K562 (cell line): Measurements from ENCODE around the gene PTPRU. TPM values are rescaled to one million over a fixed set of nuclear protein-coding genes. Genes with fewer than 3 reads are reported as not detected.

Experiments
- CTBP1 ChIP-seq: fragments of 450-650 bp; IDR thresholded peaks from 2 replicates; pipeline ENCODE4 v1.6.1; 2016; ENCODE audit warnings: borderline replicate concordance
- GATAD2A ChIP-seq: fragments of 450-650 bp; IDR thresholded peaks from 2 replicates; pipeline ENCODE4 v1.6.1; 2017
- GMEB1 ChIP-seq: fragments of 250-450 bp; sonication (Bioruptor Pico); IDR thresholded peaks from 2 replicates; pipeline ENCODE4 v1.4.0; 2020; ENCODE audit warnings: mild to moderate bottlenecking
- HLTF ChIP-seq: fragments of 450-650 bp; IDR thresholded peaks from 2 replicates; pipeline ENCODE4 v1.6.1; 2016
- KAT2B ChIP-seq: IDR thresholded peaks from one replicate; pipeline ENCODE4 v1.6.1; 2012; ENCODE audit warnings: low read depth, mild to moderate bottlenecking, control low read depth, inconsistent platforms, low read length, moderate library complexity
- KAT7 ChIP-seq: sonication (generic); formaldehyde crosslinking; IDR thresholded peaks from 2 replicates; pipeline ENCODE4 v1.8.0; 2022; ENCODE audit warnings: missing genetic modification reagents, mild to moderate bottlenecking, borderline replicate concordance
- KLF6 ChIP-seq: fragments of 250-450 bp; sonication (Bioruptor Pico); IDR thresholded peaks from 2 replicates; pipeline ENCODE4 v1.4.0; 2020; ENCODE audit warnings: mild to moderate bottlenecking, moderate library complexity, borderline replicate concordance
- LCOR ChIP-seq: sonication (generic); formaldehyde crosslinking; IDR thresholded peaks from 2 replicates; pipeline ENCODE4 v1.8.0; 2022; ENCODE audit warnings: mild to moderate bottlenecking, missing genetic modification reagents
- NR2C2 ChIP-seq, 2 experiments: fragments of 200-800 bp in 1 of 2; sonication (Bioruptor generic) in 1 of 2; sonication (generic) in 1 of 2; formaldehyde crosslinking in 1 of 2; IDR thresholded peaks; 2 replicates each; pipeline versions ENCODE4 v1.6.1 to v1.8.0; 2016 to 2022; ENCODE audit warnings: mild to moderate bottlenecking in 1 of 2, missing compliant biosample characterization in 1 of 2, missing genetic modification characterization in 1 of 2, missing genetic modification reagents in 1 of 2
- POLR2AphosphoS2 ChIP-seq: IDR thresholded peaks from 2 replicates; pipeline ENCODE4 v1.6.1; 2012; ENCODE audit warnings: low read length, improper control_type of control experiment
- PPARD ChIP-seq: fragments of 250-450 bp; sonication (Bioruptor Pico); IDR thresholded peaks from 2 replicates; pipeline ENCODE4 v1.8.0; 2022; ENCODE audit warnings: inconsistent platforms, mild to moderate bottlenecking, moderate library complexity
- PRMT5 ChIP-seq: sonication (generic); formaldehyde crosslinking; IDR thresholded peaks from 2 replicates; pipeline ENCODE4 v1.5.0; 2020; ENCODE audit warnings: missing genetic modification reagents
- PTBP1 ChIP-seq: fragments of 200-400 bp; formaldehyde crosslinking; IDR thresholded peaks from 2 replicates; pipeline ENCODE4 v1.6.1; 2017; ENCODE audit warnings: low read depth, low read length
- RAD51 ChIP-seq: fragments of 450-650 bp; IDR thresholded peaks from 2 replicates; pipeline ENCODE4 v1.7.1; 2016; ENCODE audit warnings: low read depth, mild to moderate bottlenecking, borderline replicate concordance
- RBM25 ChIP-seq: fragments of 200-400 bp; formaldehyde crosslinking; IDR thresholded peaks from 2 replicates; pipeline ENCODE4 v1.6.1; 2018; ENCODE audit warnings: low read length, low read depth, moderate library complexity; ENCODE audit not compliant: severe bottlenecking
- RCOR1 ChIP-seq, 2 experiments: IDR thresholded peaks; 2 replicates each; pipeline ENCODE4 v1.6.1; 2012; ENCODE audit warnings: low read depth in 2 of 2, low read length in 2 of 2, borderline replicate concordance in 1 of 2, improper control_type of control experiment in 1 of 2
- SMARCA5 ChIP-seq: fragments of 450-650 bp; IDR thresholded peaks from 2 replicates; pipeline ENCODE4 v1.6.1; 2016
- STAG1 ChIP-seq: sonication (generic); formaldehyde crosslinking; IDR thresholded peaks from 2 replicates; pipeline ENCODE4 v1.5.0; 2020; ENCODE audit warnings: missing genetic modification reagents, borderline replicate concordance
- TGIF2 ChIP-seq: sonication (generic); formaldehyde crosslinking; IDR thresholded peaks from 2 replicates; pipeline ENCODE4 v1.8.1; 2022; ENCODE audit warnings: mild to moderate bottlenecking, missing genetic modification reagents, moderate library complexity
- THRAP3 ChIP-seq: fragments of 450-650 bp; IDR thresholded peaks from 2 replicates; pipeline ENCODE4 v1.6.1; 2016; ENCODE audit warnings: mild to moderate bottlenecking, inconsistent platforms, borderline replicate concordance
- TSC22D4 ChIP-seq: fragments of 450-650 bp; IDR thresholded peaks from 2 replicates; pipeline ENCODE4 v1.6.1; 2016; ENCODE audit warnings: missing genetic modification characterization, missing biosample characterization, control low read depth
- ZKSCAN3 ChIP-seq: fragments of 250-450 bp; sonication (Bioruptor Pico); IDR thresholded peaks from 2 replicates; pipeline ENCODE4 v1.4.0; 2020
- ZNF449 ChIP-seq: fragments of 250-450 bp; sonication (Bioruptor Pico); IDR thresholded peaks from 2 replicates; pipeline ENCODE4 v1.8.0; 2022; ENCODE audit warnings: moderate library complexity, mild to moderate bottlenecking, inconsistent platforms
- ZNF639 ChIP-seq, 2 experiments: fragments of 200-800 bp in 1 of 2; sonication (Bioruptor generic) in 1 of 2; sonication (generic) in 1 of 2; formaldehyde crosslinking in 1 of 2; IDR thresholded peaks in 1 of 2; conservative IDR thresholded peaks in 1 of 2; 2 replicates each; pipeline versions ENCODE4 v1.5.0 to v1.6.1; 2016 to 2020; ENCODE audit warnings: missing compliant biosample characterization in 1 of 2, missing genetic modification characterization in 1 of 2, missing genetic modification reagents in 1 of 2
- ZNF75A ChIP-seq: fragments of 450-650 bp; formaldehyde crosslinking; IDR thresholded peaks from 2 replicates; pipeline ENCODE4 v1.4.0; 2020; ENCODE audit warnings: mild to moderate bottlenecking
- polyA plus RNA-seq, 8 experiments: library from polyadenylated mRNA; depleted of rRNA in 4 of 8; stranded (reverse) in 5 of 8; unstranded in 3 of 8; fragments of >200 nt; fragmentation: Nextera tagmentation in 2 of 8; fragmentation: Illumina TruSeq in 1 of 8; extraction: Ambion mirVana in 2 of 8; extraction: Trizol in 1 of 8; gene quantifications; 2 replicates each; pipeline versions ENCODE4 v1.2.1 to v1.2.3, GENCODE V29; 2011 to 2014; ENCODE audit warnings: inconsistent platforms in 1 of 8, missing spikeins in 1 of 8
- total RNA-seq, 7 experiments: library from RNA; depleted of rRNA in 6 of 7; stranded (reverse); fragments of >200 nt in 6 of 7; fragmentation: Illumina TruSeq in 2 of 7; extraction: Trizol in 2 of 7; gene quantifications; 2 replicates each; pipeline versions ENCODE4 v1.2.1 to v1.2.3, GENCODE V29; 2011 to 2021; ENCODE audit warnings: low replicate concordance in 1 of 7

PTPRU gene
- total and polyA plus RNA-seq, 9 of the 15 experiments (the other 6 are each of a cell fraction or from before 2014, with no cell fraction given), result 0.01 to 2.9 (median 1.0) TPM

GRCh38 chr1:29251164-29252124, 15.1 kb downstream of the PTPRU start (continued):
- TF ChIP-seq RCOR1 (IDR thresholded peaks at IDR 0.05; ENCODE audit: borderline replicate concordance in 1 of 2, low read depth in 2 of 2, low read length in 2 of 2) (peak in 1 of 2 experiments; percentile 37; a peak in 1 of 4 replicates), STAG1 (CRISPR knock-in tag) (no peak), SMARCA5 (peak; percentile 81; the same call in 1 of the 2 replicates), ZKSCAN3 (CRISPR knock-in tag) (no peak), PPARD (CRISPR knock-in tag) (no peak), NR2C2 (CRISPR knock-in tag; IDR thresholded peaks at IDR 0.05) (no peak; the same call in 1 of the 2 replicates), NR2C2 (tag; IDR thresholded peaks at IDR 0.05) (peak; percentile 61), POLR2AphosphoS2 (no peak), TSC22D4 (no peak), PTBP1 (0 out of 2 replicates have a peak, but pooled peaks have one; percentile 53), HLTF (no peak), RBM25 (peak; percentile 96), THRAP3 (no peak), ZNF449 (no peak), KAT2B (no peak), KLF6 (CRISPR knock-in tag) (no peak), GMEB1 (CRISPR knock-in tag) (no peak), RAD51 (no peak), ZNF639 (CRISPR knock-in tag; conservative IDR thresholded peaks at IDR 0.05 in 1 of 2, IDR thresholded peaks at IDR 0.05 in 1 of 2) (no peak), CTBP1 (no peak), LCOR (CRISPR knock-in tag) (no peak), PRMT5 (CRISPR knock-in tag) (no peak), ZNF75A (no peak), KAT7 (no peak), GATAD2A (no peak), TGIF2 (CRISPR knock-in tag) (no peak)
